OCI-LY1 (cell line): ENCODE data around the gene PTPRM.

Source experiments
- CTCF ChIP-seq: fragments of 200-600 bp; sonication (generic), shearing (Covaris generic); IDR thresholded peaks from 2 replicates; pipeline ENCODE4 v1.5.1; 2017; ENCODE audit warnings: mild to moderate bottlenecking, antibody characterized with exemption, low read length, moderate library complexity, mixed read lengths
- EZH2 ChIP-seq: fragments of 200-600 bp; sonication (generic), shearing (Covaris generic); IDR thresholded peaks from 2 replicates; pipeline ENCODE4 v1.8.0; 2017; ENCODE audit warnings: borderline replicate concordance, mixed run types, mild to moderate bottlenecking, antibody characterized with exemption, low read length, moderate library complexity, mixed read lengths

GRCh38 chr18:8242151-8242696 lies 675.1 kb downstream of the PTPRM start:
- TF ChIP-seq CTCF (no peak), EZH2 (no peak)
